ENCODE data around the gene CCDC77. TPM values are rescaled to one million over a fixed set of nuclear protein-coding genes. Genes with fewer than 3 reads are reported as not detected.

CCDC77 gene
- total and polyA plus RNA-seq, 2 experiments from 2014 or later, result 24.7 to 26.7 TPM

GRCh38 chr12:447141-447540, 45.7 kb downstream of the CCDC77 start (continued):
- no peak for TF ChIP-seq ETS1 (IDR thresholded peaks at IDR 0.05)
- no peak for TF ChIP-seq EZH2phosphoT487 (IDR thresholded peaks at IDR 0.05; ENCODE audit: unreplicated experiment)
- TF ChIP-seq EZH2 (IDR thresholded peaks at IDR 0.05; ENCODE audit: low read depth, unreplicated experiment), result no peak
- TF ChIP-seq ZNF331 (CRISPR knock-in tag; IDR thresholded peaks at IDR 0.05; ENCODE audit: low read depth), result no peak
- no peak for TF ChIP-seq CTCF (conservative IDR thresholded peaks at IDR 0.05; ENCODE audit: low read depth in 2 of 2)
- TF ChIP-seq POLR2AphosphoS5 (IDR thresholded peaks at IDR 0.05; ENCODE audit: low read depth), result no peak
- TF ChIP-seq NANOG (IDR thresholded peaks at IDR 0.05; ENCODE audit: borderline replicate concordance), result no peak
- no peak for TF ChIP-seq JUNB (IDR thresholded peaks at IDR 0.05; ENCODE audit: unreplicated experiment)

- Histone ChIP-seq H3K27me3 (ENCODE audit: insufficient read depth) (no peaks in the 10 kb centered on the region), H2AFZ (no peak overlapping the region), H3K9me2 (ENCODE audit: insufficient read depth) (no peaks in the 10 kb centered on the region), H3K27ac (ENCODE audit: low read depth) (no peak overlapping the region), H3K4me1 (ENCODE audit: insufficient read depth) (no peaks in the 10 kb centered on the region), H4K20me1 (replicated peaks; ENCODE audit: insufficient read depth) (no peaks in the 10 kb centered on the region), H3F3A (replicated peaks; ENCODE audit: low read depth) (peaks cover 12% of the 10 kb centered on the region), H3K4me2 (no peak overlapping the region), H3K4me3 (no peak overlapping the region), H3K79me2 (replicated peaks; ENCODE audit: insufficient read depth) (no peaks in the 10 kb centered on the region), H3K36me3 (ENCODE audit: insufficient read depth) (no peaks in the 10 kb centered on the region)
- ATAC-seq, result no peak
- H3K36me3 Mint-ChIP-seq (ENCODE audit: low read depth), result peaks cover 20% of the 10 kb centered on the region
- no peak overlapping the region for H3K4me3 Mint-ChIP-seq
- DNase-seq (ENCODE audit: low spot score), result no peak
- H3K27me3 Mint-ChIP-seq (ENCODE audit: insufficient read depth, low read depth, poor library complexity), result peaks cover 9% of the 10 kb centered on the region
- H3K4me1 Mint-ChIP-seq, result no peaks in the 10 kb centered on the region; the same call in 2 of the 3 replicates
- H3K9me3 Mint-ChIP-seq, result peaks cover 33% of the 10 kb centered on the region
- H3K27ac Mint-ChIP-seq, result no peak overlapping the region
- TF ChIP-seq STAT1 (IDR thresholded peaks at IDR 0.05; ENCODE audit: unreplicated experiment) (no peak), EZH2 (IDR thresholded peaks at IDR 0.05; ENCODE audit: low read depth, unreplicated experiment) (no peak), ZNF331 (CRISPR knock-in tag; IDR thresholded peaks at IDR 0.05; ENCODE audit: low read depth) (no peak), ETS1 (IDR thresholded peaks at IDR 0.05) (no peak), ZNF114 (CRISPR knock-in tag; IDR thresholded peaks at IDR 0.05) (no peak), ZNF462 (CRISPR knock-in tag; IDR thresholded peaks at IDR 0.05) (no peak), CTCF (conservative IDR thresholded peaks at IDR 0.05; ENCODE audit: low read depth in 2 of 2) (no peak), NANOG (IDR thresholded peaks at IDR 0.05; ENCODE audit: borderline replicate concordance) (no peak), EZH2phosphoT487 (IDR thresholded peaks at IDR 0.05; ENCODE audit: unreplicated experiment) (no peak), POLR2AphosphoS5 (IDR thresholded peaks at IDR 0.05; ENCODE audit: low read depth) (no peak), CREB1 (CRISPR knock-in tag; IDR thresholded peaks at IDR 0.05; ENCODE audit: low read depth) (no peak), JUNB (IDR thresholded peaks at IDR 0.05; ENCODE audit: unreplicated experiment) (no peak)
Measured at GRCh38 chr12:449203-449602, 47.8 kb downstream of the CCDC77 start.

Measured in GM23338 (cell line).